ENCODE measurements around the gene LPP. TPM values are rescaled to one million over a fixed set of nuclear protein-coding genes. Genes with fewer than 3 reads are reported as not detected.

Gene LPP
- total and polyA plus RNA-seq, 2 of the 13 experiments (the other 11 are each of a cell fraction or from before 2014, with no cell fraction given), result 19.2 to 29.9 TPM

- TF ChIP-seq SMAD1 (CRISPR knock-in tag; IDR thresholded peaks at IDR 0.05; ENCODE audit: borderline replicate concordance, low read depth) (no peak), NCOR1 (IDR thresholded peaks at IDR 0.05; ENCODE audit: borderline replicate concordance, low read length) (0 out of 2 replicates have a peak, but pooled peaks have one; percentile 10), SRSF9 (IDR thresholded peaks at IDR 0.05; ENCODE audit: borderline replicate concordance, insufficient read depth, low read depth, low read length, poor library complexity, severe bottlenecking) (no peak), HNRNPH1 (optimal IDR thresholded peaks at IDR 0.05; ENCODE audit: low read depth, low read length) (no peak), AGO1 (IDR thresholded peaks at IDR 0.05; ENCODE audit: low read depth, low read length, poor library complexity, severe bottlenecking) (no peak), LCORL (IDR thresholded peaks at IDR 0.05) (no peak), LCORL (CRISPR knock-in tag; IDR thresholded peaks at IDR 0.05) (no peak), ZNF44 (CRISPR knock-in tag; IDR thresholded peaks at IDR 0.05) (no peak), LRRFIP1 (CRISPR knock-in tag; conservative IDR thresholded peaks at IDR 0.05) (no peak), ZMYM4 (CRISPR knock-in tag; IDR thresholded peaks at IDR 0.05) (no peak), KLF12 (CRISPR knock-in tag; IDR thresholded peaks at IDR 0.05; ENCODE audit: borderline replicate concordance) (no peak), MIER2 (CRISPR knock-in tag; IDR thresholded peaks at IDR 0.05) (0 out of 2 replicates have a peak, but pooled peaks have one; percentile 42), ZNF101 (CRISPR knock-in tag; IDR thresholded peaks at IDR 0.05; ENCODE audit: borderline replicate concordance, low read depth) (no peak), TP53 (CRISPR knock-in tag; conservative IDR thresholded peaks at IDR 0.05) (no peak), ZNF367 (CRISPR knock-in tag; IDR thresholded peaks at IDR 0.05; ENCODE audit: borderline replicate concordance) (no peak), ZNF282 (IDR thresholded peaks at IDR 0.05; ENCODE audit: partially characterized antibody) (no peak), ZIK1 (CRISPR knock-in tag; IDR thresholded peaks at IDR 0.05; ENCODE audit: borderline replicate concordance, low read depth) (no peak), ZNF567 (CRISPR knock-in tag; IDR thresholded peaks at IDR 0.05; ENCODE audit: borderline replicate concordance) (no peak)
- TF ChIP-seq, protein P1, sequence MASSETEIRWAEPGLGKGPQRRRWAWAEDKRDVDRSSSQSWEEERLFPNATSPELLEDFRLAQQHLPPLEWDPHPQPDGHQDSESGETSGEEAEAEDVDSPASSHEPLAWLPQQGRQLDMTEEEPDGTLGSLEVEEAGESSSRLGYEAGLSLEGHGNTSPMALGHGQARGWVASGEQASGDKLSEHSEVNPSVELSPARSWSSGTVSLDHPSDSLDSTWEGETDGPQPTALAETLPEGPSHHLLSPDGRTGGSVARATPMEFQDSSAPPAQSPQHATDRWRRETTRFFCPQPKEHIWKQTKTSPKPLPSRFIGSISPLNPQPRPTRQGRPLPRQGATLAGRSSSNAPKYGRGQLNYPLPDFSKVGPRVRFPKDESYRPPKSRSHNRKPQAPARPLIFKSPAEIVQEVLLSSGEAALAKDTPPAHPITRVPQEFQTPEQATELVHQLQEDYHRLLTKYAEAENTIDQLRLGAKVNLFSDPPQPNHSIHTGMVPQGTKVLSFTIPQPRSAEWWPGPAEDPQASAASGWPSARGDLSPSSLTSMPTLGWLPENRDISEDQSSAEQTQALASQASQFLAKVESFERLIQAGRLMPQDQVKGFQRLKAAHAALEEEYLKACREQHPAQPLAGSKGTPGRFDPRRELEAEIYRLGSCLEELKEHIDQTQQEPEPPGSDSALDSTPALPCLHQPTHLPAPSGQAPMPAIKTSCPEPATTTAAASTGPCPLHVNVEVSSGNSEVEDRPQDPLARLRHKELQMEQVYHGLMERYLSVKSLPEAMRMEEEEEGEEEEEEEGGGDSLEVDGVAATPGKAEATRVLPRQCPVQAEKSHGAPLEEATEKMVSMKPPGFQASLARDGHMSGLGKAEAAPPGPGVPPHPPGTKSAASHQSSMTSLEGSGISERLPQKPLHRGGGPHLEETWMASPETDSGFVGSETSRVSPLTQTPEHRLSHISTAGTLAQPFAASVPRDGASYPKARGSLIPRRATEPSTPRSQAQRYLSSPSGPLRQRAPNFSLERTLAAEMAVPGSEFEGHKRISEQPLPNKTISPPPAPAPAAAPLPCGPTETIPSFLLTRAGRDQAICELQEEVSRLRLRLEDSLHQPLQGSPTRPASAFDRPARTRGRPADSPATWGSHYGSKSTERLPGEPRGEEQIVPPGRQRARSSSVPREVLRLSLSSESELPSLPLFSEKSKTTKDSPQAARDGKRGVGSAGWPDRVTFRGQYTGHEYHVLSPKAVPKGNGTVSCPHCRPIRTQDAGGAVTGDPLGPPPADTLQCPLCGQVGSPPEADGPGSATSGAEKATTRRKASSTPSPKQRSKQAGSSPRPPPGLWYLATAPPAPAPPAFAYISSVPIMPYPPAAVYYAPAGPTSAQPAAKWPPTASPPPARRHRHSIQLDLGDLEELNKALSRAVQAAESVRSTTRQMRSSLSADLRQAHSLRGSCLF (CRISPR knock-in tag; IDR thresholded peaks at IDR 0.05; ENCODE audit: borderline replicate concordance), result no peak
- TF ChIP-seq, protein P2, sequence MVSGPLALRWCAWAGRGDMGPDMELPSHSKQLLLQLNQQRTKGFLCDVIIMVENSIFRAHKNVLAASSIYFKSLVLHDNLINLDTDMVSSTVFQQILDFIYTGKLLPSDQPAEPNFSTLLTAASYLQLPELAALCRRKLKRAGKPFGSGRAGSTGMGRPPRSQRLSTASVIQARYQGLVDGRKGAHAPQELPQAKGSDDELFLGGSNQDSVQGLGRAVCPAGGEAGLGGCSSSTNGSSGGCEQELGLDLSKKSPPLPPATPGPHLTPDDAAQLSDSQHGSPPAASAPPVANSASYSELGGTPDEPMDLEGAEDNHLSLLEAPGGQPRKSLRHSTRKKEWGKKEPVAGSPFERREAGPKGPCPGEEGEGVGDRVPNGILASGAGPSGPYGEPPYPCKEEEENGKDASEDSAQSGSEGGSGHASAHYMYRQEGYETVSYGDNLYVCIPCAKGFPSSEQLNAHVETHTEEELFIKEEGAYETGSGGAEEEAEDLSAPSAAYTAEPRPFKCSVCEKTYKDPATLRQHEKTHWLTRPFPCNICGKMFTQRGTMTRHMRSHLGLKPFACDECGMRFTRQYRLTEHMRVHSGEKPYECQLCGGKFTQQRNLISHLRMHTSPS (CRISPR knock-in tag; IDR thresholded peaks at IDR 0.05; ENCODE audit: low read depth), result no peak
- TF ChIP-seq, protein P3, sequence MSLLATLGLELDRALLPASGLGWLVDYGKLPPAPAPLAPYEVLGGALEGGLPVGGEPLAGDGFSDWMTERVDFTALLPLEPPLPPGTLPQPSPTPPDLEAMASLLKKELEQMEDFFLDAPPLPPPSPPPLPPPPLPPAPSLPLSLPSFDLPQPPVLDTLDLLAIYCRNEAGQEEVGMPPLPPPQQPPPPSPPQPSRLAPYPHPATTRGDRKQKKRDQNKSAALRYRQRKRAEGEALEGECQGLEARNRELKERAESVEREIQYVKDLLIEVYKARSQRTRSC (CRISPR knock-in tag; IDR thresholded peaks at IDR 0.05; ENCODE audit: low read depth), result no peak
Measured at GRCh38 chr3:188106006-188106405, 48.0 kb upstream of the LPP start (continued).
